Fibroblast of pulmonary artery (primary cell): ENCODE data around the gene MYH11.

Experiments used
- DNase-seq: peaks from one replicate; pipeline ENCODE4 v3.0.0-alpha.2; 2010; ENCODE audit warnings: low read depth
- H3K4me3 ChIP-seq: replicated peaks from 2 replicates; pipeline ENCODE4 v1.5.1; 2011; ENCODE audit warnings: low read depth, mild to moderate bottlenecking, control low read depth, low read length, moderate library complexity
- CTCF ChIP-seq: IDR thresholded peaks from 2 replicates; pipeline ENCODE4 v1.5.1; 2011; ENCODE audit warnings: mild to moderate bottlenecking, control low read depth, low read length, inconsistent platforms; ENCODE audit errors: missing control alignments

Gene MYH11

DNA sequence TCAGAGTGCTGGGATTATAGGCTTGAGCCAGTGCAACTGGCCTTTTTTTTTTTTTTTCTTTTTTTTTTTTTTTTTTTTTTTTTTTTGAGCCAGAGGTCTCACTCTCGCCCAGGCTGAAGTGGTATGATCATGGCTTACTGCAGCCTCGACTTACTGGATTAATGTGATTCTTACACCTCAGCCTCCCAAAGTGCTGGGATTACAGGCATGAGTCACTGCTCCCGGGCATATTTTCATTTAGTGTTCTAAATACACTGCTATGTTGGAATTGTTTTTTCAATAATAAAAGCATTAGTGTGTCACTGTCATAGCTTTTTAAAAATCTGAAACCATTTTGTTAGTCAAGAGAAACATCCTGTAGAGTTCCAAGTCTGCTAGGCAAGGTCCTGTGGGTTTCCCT lies 166.5 kb downstream of the MYH11 start:
- H3K4me3 ChIP-seq: no peak overlapping the region
- no peak for DNase-seq
- no peak for TF ChIP-seq CTCF

- no peak for TF ChIP-seq CTCF
Observed at GRCh38 chr16:15689290-15689689, 167.5 kb downstream of the MYH11 start.

GRCh38 chr16:15686287-15686686 lies 170.5 kb downstream of the MYH11 start:
- DNase-seq: no peak
- no peak for TF ChIP-seq CTCF
- no peak overlapping the region for H3K4me3 ChIP-seq

More at GRCh38 chr16:15689290-15689689, 167.5 kb downstream of the MYH11 start:
- no peak overlapping the region for H3K4me3 ChIP-seq
- DNase-seq: no peak

GRCh38 chr16:15682105-15682570 lies 174.7 kb downstream of the MYH11 start:
- no peak overlapping the region for H3K4me3 ChIP-seq
- peak; percentile 83 for DNase-seq
- TF ChIP-seq CTCF: peak; percentile 66

DNA sequence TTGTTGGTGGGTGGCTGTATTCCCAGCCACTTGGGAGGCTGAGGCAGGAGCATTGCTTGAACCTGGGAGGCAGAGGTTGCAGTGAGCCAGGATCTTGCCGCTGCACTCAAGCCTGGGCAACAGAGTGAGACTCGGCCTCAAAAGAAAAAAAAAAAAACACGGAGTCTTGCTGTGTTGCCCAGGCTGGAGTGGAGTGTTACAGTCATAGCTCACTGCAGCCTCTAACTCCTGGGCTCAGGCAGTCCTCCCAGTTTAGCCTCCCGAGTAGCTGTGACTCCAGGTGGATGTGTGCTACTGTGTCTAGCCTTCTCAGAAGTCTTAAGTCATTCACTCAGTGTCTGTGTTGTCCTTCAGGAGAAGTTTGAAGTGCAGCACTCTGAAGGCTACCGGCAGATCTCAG lies 179.4 kb downstream of the MYH11 start:
- TF ChIP-seq CTCF: no peak
- no peak for DNase-seq
- no peak overlapping the region for H3K4me3 ChIP-seq

DNA sequence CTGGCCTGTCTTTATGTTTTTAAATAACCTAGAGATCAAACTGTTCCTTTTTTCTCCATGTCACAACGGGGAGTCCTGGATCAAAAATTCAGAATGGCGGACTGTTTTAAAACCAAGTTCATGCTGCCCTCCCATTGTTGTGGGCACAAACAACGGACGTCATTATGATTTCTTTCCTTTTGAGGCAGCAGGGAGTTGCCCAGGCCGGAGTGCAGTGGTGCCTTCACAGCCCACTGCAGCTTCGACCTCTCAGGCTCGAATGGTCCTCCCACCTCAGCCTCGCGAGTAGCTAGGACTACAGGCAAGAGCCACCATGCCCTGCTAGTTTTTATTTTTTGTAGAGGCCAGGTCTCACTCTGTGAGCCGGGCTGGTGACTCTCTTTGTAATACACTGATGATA lies 180.3 kb downstream of the MYH11 start:
- no peak for DNase-seq
- H3K4me3 ChIP-seq: no peak overlapping the region
- TF ChIP-seq CTCF: no peak

- no peak for DNase-seq
- no peak overlapping the region for H3K4me3 ChIP-seq
- TF ChIP-seq CTCF: no peak
Observed at GRCh38 chr16:15674571-15674970, 182.3 kb downstream of the MYH11 start.
